ENCODE measurements around the gene TEX11. TPM values are rescaled to one million over a fixed set of nuclear protein-coding genes. Genes with fewer than 3 reads are reported as not detected.
"Not testable (repeated sequence)": the region's sequence is repeated elsewhere in the genome, so short reads cannot be mapped to it uniquely, and the experiment has no call there.

The TEX11 gene
- total RNA-seq, 1 experiment from 2014 or later: 0.11 TPM

DNA sequence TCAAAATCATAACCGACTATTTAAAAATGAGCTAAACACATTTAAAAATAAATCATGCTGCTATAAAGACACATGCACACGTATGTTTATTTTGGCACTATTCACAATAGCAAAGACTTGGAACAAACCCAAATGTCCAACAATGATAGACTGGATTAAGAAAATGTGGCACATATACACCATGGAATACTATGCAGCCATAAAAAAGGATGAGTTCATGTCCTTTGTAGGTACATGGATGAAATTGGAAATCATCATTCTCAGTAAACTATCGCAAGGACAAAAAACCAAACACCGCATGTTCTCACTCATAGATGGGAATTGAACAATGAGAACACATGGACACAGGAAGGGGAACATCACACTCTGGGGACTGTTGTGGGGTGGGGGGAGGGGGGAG, 251.0 kb downstream of the TEX11 start:
- in situ Hi-C loops (cut with HindIII; ENCODE audit: low pct_unique_long_range_greater_than_20kb, low sequenced_read_pairs): not testable (repeated sequence)

GRCh38 chrX:70656304-70656703, 252.2 kb downstream of the TEX11 start:
- in situ Hi-C loops (cut with HindIII; ENCODE audit: low pct_unique_long_range_greater_than_20kb, low sequenced_read_pairs): no loop called here
- DNase-seq (ENCODE audit: low read depth, low spot score): no peak

More for the DNA sequence above, 251.0 kb downstream of the TEX11 start:
- DNase-seq (ENCODE audit: low read depth, low spot score): not testable (repeated sequence)

DNA sequence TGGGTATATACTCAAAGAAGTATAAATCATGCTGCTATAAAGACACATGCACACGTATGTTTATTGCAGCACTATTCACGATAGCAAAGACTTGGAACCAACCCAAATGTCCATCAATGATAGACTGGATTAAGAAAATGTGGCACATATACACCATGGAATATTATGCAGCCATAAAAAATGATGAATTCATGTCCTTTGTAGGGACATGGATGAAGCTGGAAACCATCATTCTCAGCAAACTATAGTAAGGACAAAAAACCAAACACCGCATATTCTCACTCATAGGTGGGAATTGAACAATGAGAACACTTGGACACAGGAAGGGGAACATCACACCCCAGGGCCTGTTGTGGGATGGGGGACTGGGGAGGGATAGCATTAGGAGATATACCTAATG, 260.6 kb downstream of the TEX11 start:
- in situ Hi-C loops (cut with HindIII; ENCODE audit: low pct_unique_long_range_greater_than_20kb, low sequenced_read_pairs); DNase-seq (ENCODE audit: low read depth, low spot score): not testable (repeated sequence)

GRCh38 chrX:70636218-70636617, 272.3 kb downstream of the TEX11 start:
- in situ Hi-C loops (cut with HindIII; ENCODE audit: low pct_unique_long_range_greater_than_20kb, low sequenced_read_pairs): no loop called here
- no peak for DNase-seq (ENCODE audit: low read depth, low spot score)

GRCh38 chrX:70635669-70636068, 272.8 kb downstream of the TEX11 start:
- DNase-seq (ENCODE audit: low read depth, low spot score): no peak
- in situ Hi-C loops (cut with HindIII; ENCODE audit: low pct_unique_long_range_greater_than_20kb, low sequenced_read_pairs): no loop called here

DNA sequence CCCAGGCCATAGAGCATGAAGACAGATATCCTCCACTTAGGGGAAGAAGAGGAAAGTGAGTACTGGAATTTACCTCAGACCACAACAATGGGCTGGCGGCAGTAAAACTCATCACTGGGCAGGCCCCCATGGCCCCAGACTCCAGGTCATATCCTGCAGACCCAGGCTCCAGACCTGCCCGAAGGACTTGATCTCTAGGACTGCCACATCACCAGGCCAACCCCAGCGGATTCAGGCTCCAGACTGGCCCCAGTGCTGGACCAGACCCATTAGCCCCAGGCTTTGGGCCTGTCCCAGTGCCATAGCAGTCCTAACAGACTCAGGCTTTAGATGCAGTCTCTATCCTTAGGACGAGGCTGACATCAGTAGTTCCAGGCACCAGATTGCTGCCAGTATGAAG, 273.3 kb downstream of the TEX11 start:
- in situ Hi-C loops (cut with HindIII; ENCODE audit: low pct_unique_long_range_greater_than_20kb, low sequenced_read_pairs): no loop called here
- DNase-seq (ENCODE audit: low read depth, low spot score): no peak

DNA sequence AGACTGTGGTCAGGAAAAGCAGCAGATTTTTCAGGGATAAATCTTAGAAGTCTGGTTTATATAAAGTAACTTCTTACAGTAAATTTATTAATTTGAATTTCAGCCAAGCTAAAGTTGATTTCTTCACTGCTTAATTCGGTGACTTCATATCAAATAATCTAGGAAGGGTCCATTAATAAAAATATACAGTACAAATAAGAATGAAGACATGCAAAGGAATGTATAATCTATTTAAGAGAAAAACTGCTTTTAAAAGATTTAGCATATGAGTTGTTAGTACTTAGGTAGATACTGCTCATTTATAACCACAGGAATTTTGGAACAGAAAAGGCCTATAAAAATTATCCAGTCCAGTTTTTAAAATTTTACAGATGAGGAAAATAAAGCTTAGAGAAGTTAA, 286.8 kb downstream of the TEX11 start:
- in situ Hi-C loops (cut with HindIII; ENCODE audit: low pct_unique_long_range_greater_than_20kb, low sequenced_read_pairs): no loop called here
- DNase-seq (ENCODE audit: low read depth, low spot score): no peak

DNA sequence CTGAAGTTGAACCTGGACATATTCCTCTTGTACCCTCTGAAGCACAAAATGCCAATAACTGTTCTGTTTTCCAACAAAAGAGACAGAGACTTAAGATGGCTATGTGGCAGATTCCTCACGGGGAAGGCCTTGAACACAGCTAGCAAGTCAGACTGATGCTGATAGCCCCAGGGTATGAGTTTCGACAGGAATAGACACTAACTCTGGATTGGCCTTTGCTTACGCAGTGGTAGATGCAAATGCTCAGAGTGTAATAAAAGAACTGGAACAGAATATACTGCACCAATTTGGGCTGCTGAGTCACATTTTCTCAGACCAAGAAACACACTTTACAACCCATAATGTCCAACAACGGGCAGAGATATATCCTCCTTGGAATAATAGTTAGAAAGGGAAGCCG, 290.0 kb downstream of the TEX11 start:
- no peak for DNase-seq (ENCODE audit: low read depth, low spot score)
- in situ Hi-C loops (cut with HindIII; ENCODE audit: low pct_unique_long_range_greater_than_20kb, low sequenced_read_pairs): no loop called here

DNA sequence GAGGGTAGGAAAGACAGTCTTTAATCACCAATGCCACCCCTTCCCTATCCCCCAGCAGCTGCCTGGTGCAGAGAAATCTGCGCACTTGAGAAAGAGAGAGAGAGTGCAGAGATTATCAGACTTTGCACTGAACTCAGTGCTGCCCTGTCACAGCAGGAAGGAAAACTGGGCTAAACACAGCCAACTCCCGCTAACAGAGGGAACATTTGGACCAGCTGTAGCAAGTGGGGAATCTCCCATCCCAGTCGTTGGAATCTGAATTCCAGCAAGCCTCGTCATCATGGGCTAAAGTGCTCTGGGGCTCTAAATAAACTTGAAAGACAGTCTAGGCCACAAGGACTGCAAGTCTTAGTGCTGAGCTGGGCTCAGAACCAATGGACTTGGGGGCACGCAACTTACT, 295.2 kb downstream of the TEX11 start:
- in situ Hi-C loops (cut with HindIII; ENCODE audit: low pct_unique_long_range_greater_than_20kb, low sequenced_read_pairs): no loop called here
- DNase-seq (ENCODE audit: low read depth, low spot score): no peak

- in situ Hi-C loops (cut with HindIII; ENCODE audit: low pct_unique_long_range_greater_than_20kb, low sequenced_read_pairs): no loop called here
- DNase-seq (ENCODE audit: low read depth, low spot score): no peak
Observed at GRCh38 chrX:70605352-70605751, 303.2 kb downstream of the TEX11 start.

DNA sequence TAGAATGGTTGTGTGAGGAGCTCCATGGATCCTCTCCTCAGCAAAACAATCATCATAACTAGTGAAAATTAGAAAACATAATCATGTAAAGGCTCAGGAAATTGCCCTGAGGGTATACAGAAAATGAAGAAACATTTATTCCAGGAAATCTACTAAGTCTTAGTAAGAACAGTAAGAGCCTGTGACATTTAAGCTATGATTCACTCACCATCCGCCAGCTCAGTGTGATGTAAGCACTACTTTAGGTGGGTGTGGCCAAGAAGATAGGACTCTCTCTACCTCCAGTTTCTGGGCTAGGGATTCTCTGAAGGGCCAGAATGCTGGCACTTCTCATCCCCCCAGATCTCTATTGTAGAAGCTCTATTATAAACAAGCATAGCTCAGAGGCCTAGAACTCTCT, 316.4 kb downstream of the TEX11 start:
- DNase-seq (ENCODE audit: low read depth, low spot score): peak; percentile 89
- in situ Hi-C loops (cut with HindIII; ENCODE audit: low pct_unique_long_range_greater_than_20kb, low sequenced_read_pairs): no loop called here

- DNase-seq (ENCODE audit: low read depth, low spot score); in situ Hi-C loops (cut with HindIII; ENCODE audit: low pct_unique_long_range_greater_than_20kb, low sequenced_read_pairs): not testable (repeated sequence)
Observed at GRCh38 chrX:70587158-70587557, 321.4 kb downstream of the TEX11 start.

GRCh38 chrX:70577442-70577841, 331.1 kb downstream of the TEX11 start:
- in situ Hi-C loops (cut with HindIII; ENCODE audit: low pct_unique_long_range_greater_than_20kb, low sequenced_read_pairs): no loop called here
- DNase-seq (ENCODE audit: low read depth, low spot score): no peak

DNA sequence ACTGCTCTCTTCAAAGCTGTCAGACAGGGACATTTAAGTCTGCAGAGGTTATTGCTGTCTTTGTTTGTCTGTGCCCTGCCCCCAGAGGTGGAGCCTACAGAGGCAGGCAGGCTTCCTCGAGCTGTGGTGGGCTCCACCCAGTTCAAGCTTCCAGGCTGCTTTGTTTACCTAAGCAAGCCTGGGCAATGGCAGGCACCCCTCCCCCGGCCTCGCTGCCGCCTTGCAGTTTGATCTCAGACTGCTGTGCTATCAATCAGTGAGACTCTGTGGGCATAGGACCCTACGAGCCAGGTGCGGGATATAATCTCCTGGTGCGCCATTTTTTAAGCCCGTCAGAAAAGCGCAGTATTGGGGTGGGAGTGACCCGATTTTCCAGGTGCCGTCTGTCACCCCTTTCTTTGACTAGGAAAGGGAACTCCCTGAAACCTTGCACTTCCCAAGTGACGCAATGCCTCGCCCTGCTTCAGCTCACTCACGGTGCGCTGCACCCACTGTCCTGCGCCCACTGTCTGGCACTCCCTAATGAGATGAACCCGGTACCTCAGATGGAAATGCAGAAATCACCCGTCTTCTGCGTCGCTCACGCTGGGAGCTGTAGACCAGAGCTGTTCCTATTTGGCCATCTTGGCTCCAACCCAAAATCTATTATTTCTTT, 338.5 kb downstream of the TEX11 start:
- DNase-seq (ENCODE audit: low read depth, low spot score); in situ Hi-C loops (cut with HindIII; ENCODE audit: low pct_unique_long_range_greater_than_20kb, low sequenced_read_pairs): not testable (repeated sequence)

DNA sequence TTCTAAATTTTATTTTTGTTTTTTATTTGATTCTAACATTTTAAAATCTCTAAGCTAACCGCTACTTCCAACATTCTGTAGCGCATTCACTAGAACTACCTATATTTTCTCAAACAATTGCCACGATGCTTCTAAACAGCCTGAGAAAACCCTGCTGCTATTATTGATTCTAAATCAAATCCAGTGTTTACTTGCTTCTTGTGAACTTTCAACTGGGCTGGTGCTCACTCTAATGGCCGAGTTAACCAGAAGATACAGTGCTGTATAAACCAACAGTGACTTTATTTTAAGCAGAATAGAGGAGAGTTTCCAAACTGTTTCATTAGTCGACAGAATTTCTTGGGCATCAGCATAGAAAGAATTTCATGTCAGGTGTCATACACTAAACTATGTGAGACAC, 353.6 kb downstream of the TEX11 start:
- in situ Hi-C loops (cut with HindIII; ENCODE audit: low pct_unique_long_range_greater_than_20kb, low sequenced_read_pairs): no loop called here
- no peak for DNase-seq (ENCODE audit: low read depth, low spot score)

DNA sequence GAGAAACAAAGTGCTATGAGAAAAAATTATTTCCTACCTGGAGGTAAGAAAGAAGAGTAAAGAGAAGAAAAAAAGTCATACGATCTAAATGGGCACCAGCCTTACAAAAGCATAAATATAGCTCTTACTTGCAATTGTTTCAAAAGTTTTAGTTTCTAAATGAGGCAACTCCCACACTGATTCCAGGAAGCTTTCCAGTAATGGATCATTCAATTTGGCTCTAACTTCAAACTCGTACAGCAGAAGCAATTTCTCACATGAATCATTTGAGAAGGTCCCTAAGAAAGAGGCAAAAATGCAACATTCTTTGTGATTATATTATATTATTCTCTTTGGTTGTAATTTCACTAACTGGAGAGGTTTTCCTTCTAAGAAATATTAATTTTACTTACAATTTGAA, 354.0 kb downstream of the TEX11 start:
- in situ Hi-C loops (cut with HindIII; ENCODE audit: low pct_unique_long_range_greater_than_20kb, low sequenced_read_pairs): no loop called here

DNA sequence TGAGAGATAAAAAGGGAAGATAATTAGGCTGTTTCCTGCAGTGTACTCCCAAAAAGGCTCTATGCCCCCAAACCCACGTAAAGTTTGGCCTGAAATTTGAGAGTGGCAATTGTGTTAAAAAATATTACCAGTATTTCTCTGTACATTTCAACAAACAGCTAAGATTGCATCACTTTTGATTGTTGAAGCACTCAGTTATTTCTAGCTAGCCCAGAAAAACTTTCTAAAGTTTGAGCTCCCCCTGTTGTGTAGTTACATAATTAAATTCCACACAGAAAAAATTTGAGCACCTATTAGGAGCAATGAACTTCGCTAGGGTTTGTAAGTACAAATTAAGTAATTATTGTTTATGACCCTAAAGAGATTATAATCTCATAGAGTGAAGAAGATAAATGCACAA, 354.4 kb downstream of the TEX11 start:
- in situ Hi-C loops (cut with HindIII; ENCODE audit: low pct_unique_long_range_greater_than_20kb, low sequenced_read_pairs): no loop called here
- peak; percentile 13 for DNase-seq (ENCODE audit: low read depth, low spot score)

More for the DNA sequence above, 354.0 kb downstream of the TEX11 start:
- no peak for DNase-seq (ENCODE audit: low read depth, low spot score)

GRCh38 chrX:70553516-70553915, 355.0 kb downstream of the TEX11 start:
- in situ Hi-C loops (cut with HindIII; ENCODE audit: low pct_unique_long_range_greater_than_20kb, low sequenced_read_pairs): no loop called here

DNA sequence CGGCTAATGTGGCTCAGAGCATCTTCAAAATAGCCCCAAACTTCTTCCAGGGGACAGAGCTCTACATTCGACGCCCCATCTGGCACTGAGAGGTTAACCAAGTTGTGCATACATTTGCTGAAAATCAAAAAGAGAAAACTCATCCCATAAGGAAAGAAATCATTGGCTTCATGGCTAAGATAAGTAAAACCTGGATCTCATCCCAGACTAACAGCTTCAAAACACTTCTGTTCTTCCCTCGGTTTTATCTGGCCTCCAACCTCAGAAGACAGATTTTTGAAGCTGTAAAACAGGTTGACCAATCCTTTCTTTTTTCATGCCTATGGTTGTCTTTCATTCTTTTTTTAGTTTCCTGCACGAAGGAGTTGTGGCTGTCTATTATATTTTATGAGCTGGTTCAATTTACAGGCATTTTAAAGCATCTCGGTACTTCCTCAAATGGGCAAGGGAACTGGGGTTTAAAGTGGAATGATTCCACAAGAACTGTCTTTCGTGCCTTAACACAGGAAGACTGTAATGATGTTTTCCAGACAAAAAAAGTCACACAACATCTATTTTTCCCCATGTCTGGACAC, 356.3 kb downstream of the TEX11 start:
- in situ Hi-C loops (cut with HindIII; ENCODE audit: low pct_unique_long_range_greater_than_20kb, low sequenced_read_pairs): no loop called here
- DNase-seq (ENCODE audit: low read depth, low spot score): no peak

More at GRCh38 chrX:70553516-70553915, 355.0 kb downstream of the TEX11 start:
- DNase-seq (ENCODE audit: low read depth, low spot score): no peak
